Neural progenitor cell (in vitro differentiated cells): ENCODE data around the gene SYNC. TPM values are rescaled to one million over a fixed set of nuclear protein-coding genes. Genes with fewer than 3 reads are reported as not detected.

ENCODE experiments used
- DNase-seq: peaks from one replicate; pipeline ENCODE4 v3.0.0-alpha.2; 2016; ENCODE audit warnings: low spot score
- H2AFZ ChIP-seq: fragments of 200-600 bp; sonication (generic); replicated peaks from 2 replicates; pipeline ENCODE4 v1.6.1; 2016; ENCODE audit warnings: antibody characterized with exemption
- H3F3A ChIP-seq: fragments of 200-600 bp; sonication (generic); 2 replicates; pipeline ENCODE4 v1.6.1; 2016; ENCODE audit warnings: antibody characterized with exemption, low read depth
- H3K27ac ChIP-seq: fragments of 200-600 bp; sonication (generic); 2 replicates; pipeline ENCODE4 v1.5.1; 2016; ENCODE audit warnings: mild to moderate bottlenecking
- H3K27me3 ChIP-seq: fragments of 200-600 bp; sonication (generic); 2 replicates; pipeline ENCODE4 v1.6.1; 2016; ENCODE audit warnings: mild to moderate bottlenecking, moderate library complexity
- H3K36me3 ChIP-seq: fragments of 200-600 bp; sonication (generic); 2 replicates; pipeline ENCODE4 v1.5.1; 2016
- H3K4me1 ChIP-seq: fragments of 200-600 bp; sonication (generic); 2 replicates; pipeline ENCODE4 v1.6.1; 2016; ENCODE audit warnings: mixed run types
- H3K4me2 ChIP-seq: fragments of 200-600 bp; sonication (generic); 2 replicates; pipeline ENCODE4 v1.6.1; 2016
- H3K4me3 ChIP-seq: fragments of 200-600 bp; sonication (generic); 2 replicates; pipeline ENCODE4 v1.5.1; 2016
- H3K79me2 ChIP-seq: fragments of 200-600 bp; sonication (generic); 2 replicates; pipeline ENCODE4 v1.6.1; 2016; ENCODE audit warnings: low read depth
- H3K9ac ChIP-seq: fragments of 200-600 bp; sonication (generic); 2 replicates; pipeline ENCODE4 v1.6.1; 2016
- H3K9me3 ChIP-seq: fragments of 200-600 bp; sonication (generic); 2 replicates; pipeline ENCODE4 v1.5.1; 2016; ENCODE audit warnings: low read depth
- H4K20me1 ChIP-seq: fragments of 200-600 bp; sonication (generic); 2 replicates; pipeline ENCODE4 v1.6.1; 2016; ENCODE audit warnings: low read depth
- H3K27ac Mint-ChIP-seq: 3 replicates; pipeline ENCODE4 v1.8.0; 2021; ENCODE audit warnings: mixed read lengths
- H3K27me3 Mint-ChIP-seq: 2 replicates; pipeline ENCODE4 v1.8.0; 2022; ENCODE audit warnings: low read depth, mild to moderate bottlenecking, inconsistent platforms, moderate library complexity, mixed read lengths; ENCODE audit not compliant: insufficient read depth
- H3K36me3 Mint-ChIP-seq: 3 replicates; pipeline ENCODE4 v1.8.0; 2021; ENCODE audit warnings: mixed read lengths
- H3K4me1 Mint-ChIP-seq: 3 replicates; pipeline ENCODE4 v1.8.0; 2021; ENCODE audit warnings: mixed read lengths
- H3K4me3 Mint-ChIP-seq: 3 replicates; pipeline ENCODE4 v1.8.0; 2021; ENCODE audit warnings: mild to moderate bottlenecking, moderate library complexity, mixed read lengths
- H3K9me3 Mint-ChIP-seq: 3 replicates; pipeline ENCODE4 v1.8.0; 2020; ENCODE audit warnings: mixed read lengths
- CTCF ChIP-seq: fragments of 200-600 bp; sonication (generic); IDR thresholded peaks from 2 replicates; pipeline ENCODE4 v1.5.1; 2017; ENCODE audit warnings: antibody characterized with exemption, mild to moderate bottlenecking
- EZH2 ChIP-seq: fragments of 200-600 bp; sonication (generic); IDR thresholded peaks from 2 replicates; pipeline ENCODE4 v1.6.1; 2017; ENCODE audit warnings: antibody characterized with exemption, mild to moderate bottlenecking, moderate library complexity
- EZH2phosphoT487 ChIP-seq: fragments of 200-600 bp; sonication (generic); IDR thresholded peaks from 2 replicates; pipeline ENCODE4 v1.6.1; 2017; ENCODE audit warnings: antibody characterized with exemption
- total RNA-seq: library from RNA; depleted of rRNA; stranded (reverse); fragments of >200 nt; gene quantifications from 2 replicates; pipeline ENCODE4 v1.2.3, GENCODE V29; 2015; ENCODE audit warnings: low replicate concordance

SYNC gene
- total RNA-seq, 1 donor from 2014 or later, result not detected

GRCh38 chr1:32706491-32706890 lies 3.9 kb upstream of the SYNC start:
- no peak overlapping the region for H3K9ac ChIP-seq

GRCh38 chr1:32705516-32705915 lies 2.9 kb upstream of the SYNC start:
- Mint-ChIP-seq H3K27me3 (peaks cover 27% of the 10 kb centered on the region), H3K27ac (no peak overlapping the region), H3K4me1 (peaks cover 23% of the 10 kb centered on the region), H3K4me3 (no peak overlapping the region), H3K9me3 (no peaks in the 10 kb centered on the region), H3K36me3 (no peaks in the 10 kb centered on the region)
- no peak for TF ChIP-seq CTCF
- TF ChIP-seq EZH2phosphoT487, result no peak
- no peak for TF ChIP-seq EZH2
- no peaks in the 10 kb centered on the region for H3K36me3 ChIP-seq
- H4K20me1 ChIP-seq, result no peaks in the 10 kb centered on the region
- peaks cover 15% of the 10 kb centered on the region for H3K4me1 ChIP-seq
- peaks cover 5% of the 10 kb centered on the region for H3F3A ChIP-seq
- no peak overlapping the region for H2AFZ ChIP-seq
- no peaks in the 10 kb centered on the region for H3K79me2 ChIP-seq
- H3K9ac ChIP-seq, result no peak overlapping the region
- no peak overlapping the region for H3K4me2 ChIP-seq
- no peak overlapping the region for H3K4me3 ChIP-seq
- no peak overlapping the region for H3K27ac ChIP-seq
- no peak for DNase-seq
- H3K27me3 ChIP-seq, result peaks cover 42% of the 10 kb centered on the region
- H3K9me3 ChIP-seq, result no peaks in the 10 kb centered on the region

More at GRCh38 chr1:32706491-32706890, 3.9 kb upstream of the SYNC start:
- Mint-ChIP-seq H3K9me3 (no peaks in the 10 kb centered on the region), H3K27ac (no peak overlapping the region), H3K4me1 (peaks cover 20% of the 10 kb centered on the region), H3K36me3 (no peaks in the 10 kb centered on the region), H3K4me3 (no peak overlapping the region), H3K27me3 (peaks cover 22% of the 10 kb centered on the region)
- no peaks in the 10 kb centered on the region for H3K9me3 ChIP-seq
- H2AFZ ChIP-seq, result no peak overlapping the region
- DNase-seq, result no peak
- H3K36me3 ChIP-seq, result no peaks in the 10 kb centered on the region
- TF ChIP-seq CTCF (no peak), EZH2 (no peak), EZH2phosphoT487 (no peak)
- peaks cover 34% of the 10 kb centered on the region for H3K27me3 ChIP-seq
- no peaks in the 10 kb centered on the region for H4K20me1 ChIP-seq
- H3K4me3 ChIP-seq, result no peak overlapping the region
- no peak overlapping the region for H3K4me2 ChIP-seq
- peaks cover 15% of the 10 kb centered on the region for H3K4me1 ChIP-seq
- peaks cover 5% of the 10 kb centered on the region for H3F3A ChIP-seq
- no peaks in the 10 kb centered on the region for H3K79me2 ChIP-seq
- no peak overlapping the region for H3K27ac ChIP-seq

- H3K36me3 Mint-ChIP-seq, result no peaks in the 10 kb centered on the region
- peak; percentile 34 for DNase-seq
- H3K27ac Mint-ChIP-seq, result no peak overlapping the region
- peak overlapping the region; percentile 69 for H3K4me3 ChIP-seq
- peak overlapping the region; percentile 94 for H3K4me2 ChIP-seq
- peaks cover 5% of the 10 kb centered on the region for H3F3A ChIP-seq
- H3K4me3 Mint-ChIP-seq, result peak overlapping the region; percentile 78
- no peak overlapping the region for H3K9ac ChIP-seq
- H2AFZ ChIP-seq, result no peak overlapping the region
- peaks cover 31% of the 10 kb centered on the region for H3K27me3 Mint-ChIP-seq
- peaks cover 15% of the 10 kb centered on the region for H3K4me1 ChIP-seq
- no peaks in the 10 kb centered on the region for H3K79me2 ChIP-seq
- peaks cover 43% of the 10 kb centered on the region for H3K27me3 ChIP-seq
- peaks cover 18% of the 10 kb centered on the region for H3K4me1 Mint-ChIP-seq
- TF ChIP-seq CTCF (no peak), EZH2 (no peak), EZH2phosphoT487 (no peak)
- H3K9me3 ChIP-seq, result no peaks in the 10 kb centered on the region
- no peak overlapping the region for H3K27ac ChIP-seq
- H3K36me3 ChIP-seq, result no peaks in the 10 kb centered on the region
- H4K20me1 ChIP-seq, result no peaks in the 10 kb centered on the region
- H3K9me3 Mint-ChIP-seq, result no peaks in the 10 kb centered on the region
Measured at GRCh38 chr1:32703479-32704291, 1.1 kb upstream of the SYNC start.
